HepG2 (cell line): ENCODE measurements around the gene EPB41L5. TPM values are rescaled to one million over a fixed set of nuclear protein-coding genes. Genes with fewer than 3 reads are reported as not detected.

Experiments
- AHDC1 ChIP-seq: sonication (generic); formaldehyde crosslinking; IDR thresholded peaks from 2 replicates; pipeline ENCODE4 v1.5.1; 2020; ENCODE audit warnings: mild to moderate bottlenecking, missing genetic modification reagents, borderline replicate concordance
- ELF4 ChIP-seq: sonication (generic); formaldehyde crosslinking; IDR thresholded peaks from 2 replicates; pipeline ENCODE4 v1.5.0; 2020; ENCODE audit warnings: missing genetic modification reagents, mild to moderate bottlenecking, moderate library complexity, borderline replicate concordance
- KLF16 ChIP-seq, 2 experiments: sonication (generic) in 1 of 2; formaldehyde crosslinking in 1 of 2; IDR thresholded peaks; 2 replicates each; pipeline versions ENCODE4 v1.6.1 to v1.8.0; 2016 to 2023; ENCODE audit warnings: missing genetic modification reagents in 2 of 2, missing compliant biosample characterization in 1 of 2
- TEAD2 ChIP-seq: sonication (generic); formaldehyde crosslinking; IDR thresholded peaks from 2 replicates; pipeline ENCODE4 v1.9.0; 2021; ENCODE audit warnings: missing genetic modification reagents
- U2AF2 ChIP-seq: fragments of 200-400 bp; formaldehyde crosslinking; IDR thresholded peaks from 2 replicates; pipeline ENCODE4 v1.6.1; 2017; ENCODE audit warnings: low read depth, mild to moderate bottlenecking, low read length
- ZBTB4 ChIP-seq: sonication (generic); formaldehyde crosslinking; IDR thresholded peaks from 2 replicates; pipeline ENCODE4 v1.4.0; 2020; ENCODE audit warnings: missing genetic modification reagents, mild to moderate bottlenecking, borderline replicate concordance
- ZNF503 ChIP-seq: sonication (generic); formaldehyde crosslinking; IDR thresholded peaks from 2 replicates; pipeline ENCODE4 v1.4.0; 2020; ENCODE audit warnings: missing genetic modification reagents
- ZNF557 ChIP-seq: sonication (generic); formaldehyde crosslinking; IDR thresholded peaks from 2 replicates; pipeline ENCODE4 v1.4.0; 2020; ENCODE audit warnings: missing genetic modification reagents
- ZNF775 ChIP-seq: sonication (generic); formaldehyde crosslinking; IDR thresholded peaks from 2 replicates; pipeline ENCODE4 v1.4.0; 2020; ENCODE audit warnings: missing genetic modification reagents, mild to moderate bottlenecking, moderate library complexity, borderline replicate concordance
- polyA plus RNA-seq, 8 experiments: library from polyadenylated mRNA; depleted of rRNA in 3 of 8; stranded (reverse) in 7 of 8; unstranded in 1 of 8; fragments of >200 nt; fragmentation: Illumina TruSeq in 4 of 8; extraction: Trizol in 4 of 8; gene quantifications; 2 replicates each; pipeline versions ENCODE4 v1.2.1 to v1.2.3, GENCODE V29; 2011 to 2016; ENCODE audit warnings: low read depth in 4 of 8, missing spikeins in 1 of 8, mixed read lengths in 1 of 8; ENCODE audit not compliant: insufficient read depth in 1 of 8
- total RNA-seq, 5 experiments: library from RNA; depleted of rRNA; stranded (reverse); fragments of >200 nt; fragmentation: Illumina TruSeq; extraction: Trizol; gene quantifications; 2 replicates each; pipeline ENCODE4 v1.2.3, GENCODE V29; 2016; ENCODE audit warnings: low read depth in 1 of 5
- TF ChIP-seq, protein P1 (sequence below): sonication (generic); formaldehyde crosslinking; IDR thresholded peaks from 2 replicates; pipeline ENCODE4 v1.4.0; 2020; ENCODE audit warnings: missing genetic modification reagents, borderline replicate concordance
- TF ChIP-seq, protein P2 (sequence below): sonication (generic); formaldehyde crosslinking; IDR thresholded peaks from 2 replicates; pipeline ENCODE4 v1.5.1; 2020; ENCODE audit warnings: missing genetic modification reagents, mild to moderate bottlenecking, borderline replicate concordance

Gene EPB41L5
- total and polyA plus RNA-seq, 2 of the 13 experiments (the other 11 are each of a cell fraction or from before 2014, with no cell fraction given) = 40.5 to 47.5 TPM

DNA sequence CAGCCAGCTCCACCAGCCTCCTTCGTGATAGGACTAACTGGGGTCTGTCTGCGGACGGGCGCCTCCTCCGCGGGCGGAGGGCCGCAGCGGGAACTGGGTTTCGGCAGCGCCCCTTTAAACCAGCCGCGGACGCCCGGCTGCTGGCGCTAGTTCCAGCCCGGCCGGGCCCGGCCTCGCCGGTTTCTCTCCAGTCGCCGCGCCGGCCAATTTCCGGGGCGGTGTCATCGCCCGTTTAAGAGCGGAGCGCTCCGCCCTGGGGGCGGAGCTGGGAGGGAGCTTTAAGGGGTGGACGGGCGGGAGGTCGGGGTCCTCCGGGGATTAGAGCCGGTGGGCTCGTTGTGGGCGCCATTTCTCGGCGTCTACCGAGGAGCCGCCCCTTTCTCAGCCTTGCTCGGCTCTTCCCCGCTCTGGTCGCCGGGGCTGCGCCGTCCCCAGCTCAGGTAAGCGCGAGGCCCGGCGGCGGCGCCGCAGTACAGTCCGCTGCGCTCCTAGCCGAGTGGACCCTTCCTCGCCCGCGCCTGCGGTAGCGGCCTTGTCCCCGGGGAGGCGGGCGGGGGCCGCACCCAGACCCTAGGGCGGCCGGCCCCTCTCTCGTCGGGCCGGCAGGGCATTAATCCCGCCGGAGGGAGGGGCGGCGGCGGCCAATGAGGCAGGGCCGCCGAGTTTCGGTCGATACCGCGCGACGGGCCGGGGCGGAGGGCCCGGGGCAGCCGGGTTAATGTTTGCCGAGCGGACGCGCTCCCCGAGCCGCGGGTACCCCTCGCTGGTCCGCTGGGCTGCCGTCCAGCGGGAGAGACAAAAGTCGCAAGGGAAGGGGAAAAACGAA, at the start of gene EPB41L5 (continued):
- TF ChIP-seq AHDC1 (CRISPR knock-in tag) (peak; percentile 49; the same call in 1 of the 2 replicates), ZBTB4 (peak; percentile 75; the same call in 1 of the 2 replicates), TEAD2 (peak; percentile 87; the same call in 1 of the 2 replicates), ZNF775 (no peak; the same call in 1 of the 2 replicates), ELF4 (CRISPR knock-in tag) (0 out of 2 replicates have a peak, but pooled peaks have one; percentile 52), ZNF557 (no peak), KLF16 (CRISPR knock-in tag; IDR thresholded peaks at IDR 0.05) (peak in 1 of 2 experiments; percentile 92; a peak in 2 of 4 replicates), ZNF503 (CRISPR knock-in tag) (peak; percentile 74), U2AF2 (no peak)
- TF ChIP-seq, protein P1, sequence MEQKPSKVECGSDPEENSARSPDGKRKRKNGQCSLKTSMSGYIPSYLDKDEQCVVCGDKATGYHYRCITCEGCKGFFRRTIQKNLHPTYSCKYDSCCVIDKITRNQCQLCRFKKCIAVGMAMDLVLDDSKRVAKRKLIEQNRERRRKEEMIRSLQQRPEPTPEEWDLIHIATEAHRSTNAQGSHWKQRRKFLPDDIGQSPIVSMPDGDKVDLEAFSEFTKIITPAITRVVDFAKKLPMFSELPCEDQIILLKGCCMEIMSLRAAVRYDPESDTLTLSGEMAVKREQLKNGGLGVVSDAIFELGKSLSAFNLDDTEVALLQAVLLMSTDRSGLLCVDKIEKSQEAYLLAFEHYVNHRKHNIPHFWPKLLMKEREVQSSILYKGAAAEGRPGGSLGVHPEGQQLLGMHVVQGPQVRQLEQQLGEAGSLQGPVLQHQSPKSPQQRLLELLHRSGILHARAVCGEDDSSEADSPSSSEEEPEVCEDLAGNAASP = peak; percentile 26; the same call in 1 of the 2 replicates
- TF ChIP-seq, protein P2, sequence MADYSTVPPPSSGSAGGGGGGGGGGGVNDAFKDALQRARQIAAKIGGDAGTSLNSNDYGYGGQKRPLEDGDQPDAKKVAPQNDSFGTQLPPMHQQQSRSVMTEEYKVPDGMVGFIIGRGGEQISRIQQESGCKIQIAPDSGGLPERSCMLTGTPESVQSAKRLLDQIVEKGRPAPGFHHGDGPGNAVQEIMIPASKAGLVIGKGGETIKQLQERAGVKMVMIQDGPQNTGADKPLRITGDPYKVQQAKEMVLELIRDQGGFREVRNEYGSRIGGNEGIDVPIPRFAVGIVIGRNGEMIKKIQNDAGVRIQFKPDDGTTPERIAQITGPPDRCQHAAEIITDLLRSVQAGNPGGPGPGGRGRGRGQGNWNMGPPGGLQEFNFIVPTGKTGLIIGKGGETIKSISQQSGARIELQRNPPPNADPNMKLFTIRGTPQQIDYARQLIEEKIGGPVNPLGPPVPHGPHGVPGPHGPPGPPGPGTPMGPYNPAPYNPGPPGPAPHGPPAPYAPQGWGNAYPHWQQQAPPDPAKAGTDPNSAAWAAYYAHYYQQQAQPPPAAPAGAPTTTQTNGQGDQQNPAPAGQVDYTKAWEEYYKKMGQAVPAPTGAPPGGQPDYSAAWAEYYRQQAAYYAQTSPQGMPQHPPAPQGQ (CRISPR knock-in tag) = no peak
